Measurements from ENCODE around the gene PCDH20. TPM values are rescaled to one million over a fixed set of nuclear protein-coding genes. Genes with fewer than 3 reads are reported as not detected.

Gene PCDH20
- total RNA-seq (2022; extraction: Qiagen RNA extraction; ENCODE audit: low read depth): not detected in 5 replicates

GRCh38 chr13:61415749-61416148, at the start of gene PCDH20:
Gene PCDH20 (minus strand): TSS chr13:61415849. CDS start chr13:61415158, 691 bp downstream.

